Right lobe of liver (tissue), 4 donors: ENCODE data around the gene DSCAM.

ENCODE experiments used
- CTCF ChIP-seq, 4 donors: fragments of 200-600 bp in 3 of 4; fragments of 450-650 bp in 1 of 4; IDR thresholded peaks; one replicate each; pipeline versions ENCODE4 v1.5.1 to v1.8.0; 2016 to 2022; ENCODE audit warnings: antibody characterized with exemption in 4 of 4, mild to moderate bottlenecking in 2 of 4
- POLR2A ChIP-seq: fragments of 450-650 bp; IDR thresholded peaks from one replicate; pipeline ENCODE4 v1.6.1; 2017; ENCODE audit warnings: antibody characterized with exemption, mild to moderate bottlenecking
- donor health status: DM: no; HTN: no; CAD: no.
- donor health status: DM: no; HTN: no; CAD: no.
- donor health status: DM: no; HTN: yes; CAD: no.

DNA sequence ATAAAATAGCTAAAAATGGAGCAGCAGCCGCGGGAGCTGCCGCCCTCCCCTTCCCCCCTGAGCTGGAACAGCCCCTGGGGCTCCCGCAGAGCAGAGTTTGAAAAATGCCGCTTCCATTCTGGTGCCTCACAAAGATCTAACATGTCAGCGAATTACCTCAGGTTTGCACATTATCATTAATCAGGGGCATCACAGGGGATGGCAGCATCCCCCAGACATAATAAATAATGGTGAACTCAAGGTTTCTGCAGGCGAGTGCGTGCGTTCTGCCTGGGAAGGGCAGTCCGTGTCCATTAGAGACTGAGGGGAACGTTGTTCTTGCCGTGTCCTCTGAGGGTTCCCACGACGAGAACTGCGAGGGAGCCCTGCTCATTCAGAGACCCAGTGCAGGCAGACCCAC, 372.4 kb downstream of the DSCAM start:
- TF ChIP-seq CTCF (IDR thresholded peaks at IDR 0.05) (no peak), POLR2A (no peak)
